GM21367 (cell line): Measurements from ENCODE around the gene TRPV2.

Experiments used
- ATAC-seq: cut with Tn5 transposase; IDR thresholded peaks from one replicate; pipeline ENCODE4 v1.9.1; 2021; ENCODE audit not compliant: unreplicated experiment

Gene TRPV2

DNA sequence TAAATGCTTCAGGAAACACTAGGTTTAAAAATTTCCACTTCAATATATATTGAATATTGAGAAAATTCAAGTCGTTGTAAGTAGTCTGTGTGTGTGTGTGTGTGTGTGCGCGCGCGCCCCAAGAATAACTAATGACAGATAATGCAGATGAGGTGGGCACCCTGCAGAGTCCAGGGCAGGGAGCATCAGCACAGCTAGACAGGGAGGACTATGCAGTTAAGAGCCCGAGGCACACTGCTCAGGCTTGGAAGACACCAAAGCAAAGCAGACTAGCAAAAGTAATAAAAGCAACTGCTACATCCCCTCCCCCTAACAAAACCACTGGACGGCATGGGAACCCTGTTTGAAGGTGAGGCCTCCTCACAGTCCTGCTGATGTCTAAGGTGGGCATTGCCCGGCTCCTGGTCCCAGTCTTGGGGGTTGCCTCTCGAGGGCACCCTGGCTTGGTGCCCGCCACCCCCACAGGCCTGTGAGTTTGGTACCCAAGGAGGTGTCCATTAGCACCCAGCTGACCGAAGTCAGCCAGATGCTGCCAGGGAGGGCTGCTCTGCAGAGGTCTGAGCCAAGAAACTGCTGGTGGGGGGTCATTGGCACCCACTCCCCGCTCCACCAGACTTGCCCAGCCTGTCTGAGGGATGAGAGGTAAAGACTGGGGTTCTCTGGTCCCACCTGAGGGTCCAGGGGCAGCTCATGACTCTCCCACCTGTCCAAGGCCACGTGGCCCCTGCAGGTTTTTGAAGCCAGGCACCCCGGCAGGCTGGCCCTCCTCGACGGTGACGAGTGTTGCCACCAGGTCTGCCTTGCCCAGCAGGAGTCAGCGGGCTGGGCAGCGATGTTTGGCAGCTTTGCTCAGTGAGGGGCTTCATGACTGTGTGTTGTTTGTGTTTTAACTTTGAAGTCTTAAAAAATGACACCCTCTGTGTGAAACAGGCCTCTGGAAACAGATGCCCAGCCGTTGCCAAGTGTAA, 58.0 kb downstream of the TRPV2 start:
- no peak for ATAC-seq

DNA sequence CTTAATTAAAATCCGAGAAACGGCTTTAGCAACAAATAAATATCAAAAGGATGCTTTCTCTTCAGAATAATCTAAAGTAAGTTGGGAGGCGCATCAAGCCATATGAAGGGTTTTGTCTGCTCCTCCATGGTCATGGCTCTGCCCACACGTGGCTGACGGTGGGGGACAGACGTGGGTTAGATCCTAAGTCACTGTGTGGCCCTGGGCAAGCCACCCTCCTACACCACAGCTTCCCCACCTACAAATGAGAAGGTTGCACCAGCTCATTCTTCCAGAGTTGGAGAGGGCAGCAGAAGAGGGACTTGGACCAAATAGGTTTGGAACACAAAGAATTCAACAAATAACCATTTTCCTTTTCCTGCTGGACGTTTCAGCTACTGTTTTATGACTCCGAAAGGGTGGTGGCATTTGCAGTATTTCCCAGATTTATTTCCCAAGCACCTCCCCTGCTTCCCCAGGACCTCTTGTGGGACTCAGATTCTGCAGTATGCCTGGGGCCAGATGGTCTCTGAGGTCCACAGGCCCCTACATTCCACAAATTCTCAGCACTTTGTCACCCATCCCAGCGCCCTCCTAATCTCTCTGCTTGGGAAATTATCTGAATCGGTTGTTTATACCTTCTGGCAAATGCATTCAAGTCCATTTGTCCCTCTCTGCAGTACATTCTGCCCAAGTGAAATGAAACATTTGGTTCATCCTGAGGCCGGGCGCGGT, 58.8 kb downstream of the TRPV2 start:
- ATAC-seq = no peak

- ATAC-seq = no peak
Observed at GRCh38 chr17:16475179-16475704, 59.9 kb downstream of the TRPV2 start.

DNA sequence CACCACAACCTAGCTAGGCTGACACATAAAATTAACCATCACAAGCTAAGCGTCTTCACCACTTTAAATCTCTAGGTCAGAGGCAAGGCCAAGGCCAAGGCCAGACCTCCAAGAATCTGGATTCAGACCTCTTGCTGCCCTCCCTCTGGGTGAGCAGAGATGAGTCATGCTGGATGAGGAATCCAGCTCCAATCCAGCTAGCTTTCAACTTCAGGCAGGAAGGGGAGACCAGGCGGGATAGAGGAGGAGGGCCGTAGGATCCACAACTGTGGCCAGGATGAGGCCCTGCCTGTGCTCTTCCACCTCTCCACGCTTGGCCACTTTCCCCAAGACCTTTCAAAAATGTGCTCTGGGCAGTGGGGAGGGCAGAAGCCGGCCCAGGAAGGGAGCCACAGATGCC, 61.9 kb downstream of the TRPV2 start:
- ATAC-seq = no peak

DNA sequence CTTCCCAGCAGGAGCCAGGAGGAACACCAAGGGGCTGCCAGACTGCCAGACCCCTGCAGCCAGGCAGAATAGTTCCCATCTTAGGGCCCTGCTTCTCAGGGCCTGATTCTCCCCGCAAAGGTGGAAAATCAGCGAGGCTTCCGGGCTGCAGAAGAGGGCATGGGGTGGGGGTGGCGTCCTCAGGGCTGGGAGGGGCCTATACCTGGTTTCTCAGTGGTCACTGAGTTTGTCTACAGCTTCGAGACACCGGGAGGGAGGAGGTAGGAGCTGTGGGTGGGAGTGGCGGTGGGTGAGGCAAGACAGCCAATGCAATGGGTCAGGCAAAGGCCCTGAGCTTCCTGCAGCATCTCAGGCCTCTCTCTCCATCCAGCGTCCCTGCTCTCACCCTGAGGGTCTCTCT, 62.3 kb downstream of the TRPV2 start:
- no peak for ATAC-seq

- ATAC-seq = no peak
Observed at GRCh38 chr17:16478649-16479048, 63.3 kb downstream of the TRPV2 start.

- no peak for ATAC-seq
Observed at GRCh38 chr17:16479264-16479663, 63.9 kb downstream of the TRPV2 start.

DNA sequence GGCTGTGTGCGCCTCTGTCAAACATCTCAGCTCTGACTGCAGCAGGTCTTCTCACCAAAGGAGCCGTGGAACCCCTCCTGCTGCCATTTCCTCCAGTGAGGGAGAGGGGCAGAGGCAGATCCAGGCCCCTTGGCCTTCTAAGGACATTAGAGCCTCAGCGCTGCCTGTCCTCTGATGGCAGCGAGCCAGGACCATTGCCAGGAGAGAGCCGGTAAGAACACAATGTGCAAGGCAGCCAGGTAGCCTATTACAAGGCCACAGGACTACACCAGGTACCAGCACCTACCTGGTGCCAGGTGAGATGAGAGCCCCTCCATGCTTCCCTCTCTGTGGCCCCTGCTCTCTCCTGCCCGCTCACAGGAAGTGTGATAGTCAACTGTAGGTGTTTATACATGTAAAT, 65.6 kb downstream of the TRPV2 start:
- ATAC-seq = no peak

DNA sequence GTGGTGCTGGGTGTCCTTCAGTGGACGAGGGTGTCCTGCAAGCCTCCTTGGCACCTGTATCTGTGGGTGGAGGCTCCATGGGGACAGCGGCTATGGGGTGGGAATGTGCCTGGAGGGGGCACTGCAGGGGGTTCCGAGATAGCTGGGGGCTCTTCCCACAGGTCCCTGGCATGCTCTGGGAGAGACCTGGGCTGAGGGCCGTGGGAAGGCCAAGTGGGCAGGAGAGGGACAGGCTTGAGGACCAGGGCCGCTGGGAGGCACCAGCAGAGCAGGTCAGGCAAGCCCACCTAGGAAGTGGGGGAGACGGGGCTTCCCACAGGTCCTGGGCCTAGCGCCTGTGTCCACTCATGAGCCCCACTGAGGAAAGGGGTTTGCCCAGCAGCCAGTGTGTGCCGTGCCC, 66.9 kb downstream of the TRPV2 start:
- no peak for ATAC-seq

- ATAC-seq = no peak
Observed at GRCh38 chr17:16483021-16483645, 67.8 kb downstream of the TRPV2 start.

- ATAC-seq = no peak
Observed at GRCh38 chr17:16484445-16485175, 69.2 kb downstream of the TRPV2 start.
